Natural killer cell (primary cell): ENCODE measurements around the gene DCK. TPM values are rescaled to one million over a fixed set of nuclear protein-coding genes. Genes with fewer than 3 reads are reported as not detected.
"Not testable (repeated sequence)": the region's sequence is repeated elsewhere in the genome, so short reads cannot be mapped to it uniquely, and the experiment has no call there.

Experiments used
- ATAC-seq, 3 donors: fragments of 150-1000 bp in 2 of 3; fragments of 200-7000 bp in 1 of 3; cut with Tn5 transposase; 1 replicate in 1 of 3; 2 replicates in 2 of 3; pipeline ENCODE4 v1.10.0; 2021; ENCODE audit warnings: mild to moderate bottlenecking in 2 of 3, moderate library complexity in 2 of 3
- DNase-seq, 2 donors: peaks; one replicate each; pipeline versions ENCODE4 v3.0.0 to v3.0.0-alpha.2; 2013 to 2021; ENCODE audit warnings: mixed read lengths in 1 of 2
- H3K27ac ChIP-seq: one replicate; pipeline ENCODE4 v1.5.1; 2013; ENCODE audit warnings: mild to moderate bottlenecking, low read length
- H3K27me3 ChIP-seq: one replicate; pipeline ENCODE4 v1.6.1; 2013; ENCODE audit warnings: low read length; ENCODE audit not compliant: control insufficient read depth, insufficient read depth
- H3K36me3 ChIP-seq: one replicate; pipeline ENCODE4 v1.6.1; 2013; ENCODE audit warnings: low read length; ENCODE audit not compliant: control insufficient read depth, insufficient read depth
- H3K4me1 ChIP-seq: one replicate; pipeline ENCODE4 v1.6.1; 2013; ENCODE audit warnings: low read length; ENCODE audit not compliant: control insufficient read depth, insufficient read depth
- H3K4me3 ChIP-seq: one replicate; pipeline ENCODE4 v1.5.1; 2013; ENCODE audit warnings: low read length
- H3K9me3 ChIP-seq: one replicate; pipeline ENCODE4 v1.6.1; 2013; ENCODE audit warnings: low read length; ENCODE audit not compliant: control insufficient read depth, insufficient read depth
- H3K27ac Mint-ChIP-seq, 2 donors: one replicate each; pipeline ENCODE4 v1.8.0; 2022; ENCODE audit warnings: mild to moderate bottlenecking in 2 of 2, mixed read lengths in 2 of 2, moderate library complexity in 1 of 2
- H3K27me3 Mint-ChIP-seq, 2 donors: one replicate each; pipeline ENCODE4 v1.8.0; 2022; ENCODE audit warnings: low read depth in 2 of 2, mixed read lengths in 2 of 2
- H3K36me3 Mint-ChIP-seq: one replicate; pipeline ENCODE4 v1.8.0; 2022; ENCODE audit warnings: mixed read lengths
- H3K4me1 Mint-ChIP-seq, 2 donors: one replicate each; pipeline ENCODE4 v1.8.0; 2022; ENCODE audit warnings: mixed read lengths in 2 of 2
- H3K4me3 Mint-ChIP-seq: one replicate; pipeline ENCODE4 v1.8.0; 2022; ENCODE audit warnings: mild to moderate bottlenecking, moderate library complexity, mixed read lengths
- H3K9me3 Mint-ChIP-seq, 2 donors: one replicate each; pipeline ENCODE4 v1.8.0; 2022; ENCODE audit warnings: mixed read lengths in 2 of 2
- CTCF ChIP-seq: fragments of 200-600 bp; IDR thresholded peaks from one replicate; pipeline ENCODE4 v1.8.0; 2022; ENCODE audit warnings: antibody characterized with exemption
- WGBS: methylation state at CpG from one replicate; pipeline ENCODE4 v1.1.7; 2013; ENCODE audit warnings: missing lambda C conversion rate; ENCODE audit not compliant: insufficient coverage; 5-methylcytosine and 5-hydroxymethylcytosine counted together
- intact Hi-C: fragments of 100-400 bp; cut with micrococcal nuclease; formaldehyde crosslinking; loops from one replicate; pipeline ENCODE4 v1.14.2; 2022
- total RNA-seq, 4 donors: library from RNA; stranded (reverse); fragments of 120-200 nt in 1 of 4; gene quantifications; one replicate each; pipeline versions ENCODE4 v1.2.3 to v1.2.4, GENCODE V29; 2013 to 2022

The DCK gene
- total RNA-seq, 3 donors from 2014 or later (not counting 1 experiment from before 2014, with no cell fraction given) = 28.3 to 32.7 (median 29.5) TPM

GRCh38 chr4:71025654-71026053, 32.2 kb downstream of the DCK start:
- H3K36me3 Mint-ChIP-seq = peaks cover 22% of the 10 kb centered on the region
- no peak for TF ChIP-seq CTCF
- peak overlapping the region; percentile 37 for H3K27ac Mint-ChIP-seq
- H3K9me3 ChIP-seq = no peaks in the 10 kb centered on the region
- H3K27me3 ChIP-seq = no peaks in the 10 kb centered on the region
- no peak for ATAC-seq
- peaks cover 18% of the 10 kb centered on the region in 2 donors for H3K4me1 Mint-ChIP-seq
- WGBS = 100% methylated on average over 1 of the region's 3 CpGs
- H3K9me3 Mint-ChIP-seq = no peaks in the 10 kb centered on the region
- H3K4me3 Mint-ChIP-seq = no peak overlapping the region
- intact Hi-C loops = no loop called here
- no peaks in the 10 kb centered on the region for H3K27me3 Mint-ChIP-seq
- H3K4me3 ChIP-seq = no peak overlapping the region
- H3K4me1 ChIP-seq = no peaks in the 10 kb centered on the region
- no peak overlapping the region for H3K27ac ChIP-seq
- DNase-seq = no peak
- H3K36me3 ChIP-seq = peaks cover 60% of the 10 kb centered on the region

- WGBS = 100% methylated on average over 2 of the region's 2 CpGs
- H3K4me1 Mint-ChIP-seq = peaks cover 18% of the 10 kb centered on the region in 2 donors
- H3K36me3 Mint-ChIP-seq = peaks cover 22% of the 10 kb centered on the region
- no peaks in the 10 kb centered on the region for H3K27me3 Mint-ChIP-seq
- Histone ChIP-seq H3K4me1 (no peaks in the 10 kb centered on the region), H3K4me3 (no peak overlapping the region), H3K27ac (no peak overlapping the region), H3K27me3 (no peaks in the 10 kb centered on the region), H3K36me3 (peaks cover 64% of the 10 kb centered on the region), H3K9me3 (no peaks in the 10 kb centered on the region)
- no peak for TF ChIP-seq CTCF
- intact Hi-C loops = no loop called here
- no peak overlapping the region for H3K4me3 Mint-ChIP-seq
- no peak for DNase-seq
- H3K9me3 Mint-ChIP-seq = no peaks in the 10 kb centered on the region
- H3K27ac Mint-ChIP-seq = peak overlapping the region; percentile 37
- no peak for ATAC-seq
Observed at GRCh38 chr4:71026086-71026485, 32.6 kb downstream of the DCK start.

GRCh38 chr4:71027611-71028010, 34.2 kb downstream of the DCK start:
- Histone ChIP-seq H3K4me3 (no peak overlapping the region), H3K36me3 (peaks cover 73% of the 10 kb centered on the region), H3K27ac (no peak overlapping the region), H3K9me3 (no peaks in the 10 kb centered on the region), H3K4me1 (no peaks in the 10 kb centered on the region), H3K27me3 (no peaks in the 10 kb centered on the region)
- WGBS = no CpG with 5 or more reads among the region's 1 CpG
- Mint-ChIP-seq H3K27me3 (no peaks in the 10 kb centered on the region), H3K9me3 (no peaks in the 10 kb centered on the region), H3K36me3 (peaks cover 29% of the 10 kb centered on the region), H3K27ac (peak overlapping the region in 1 of 2 donors; percentile 43), H3K4me1 (peaks cover 24 to 25% of the 10 kb centered on the region in 2 donors), H3K4me3 (no peak overlapping the region)
- ATAC-seq (no peak), DNase-seq (no peak)
- TF ChIP-seq CTCF = no peak
- intact Hi-C loops = no loop called here

- Mint-ChIP-seq H3K36me3 (peaks cover 22% of the 10 kb centered on the region), H3K4me1 (peaks cover 21 to 22% of the 10 kb centered on the region in 2 donors), H3K27me3 (no peaks in the 10 kb centered on the region), H3K4me3 (no peak overlapping the region), H3K27ac (peak overlapping the region; percentile 46 to 70), H3K9me3 (no peaks in the 10 kb centered on the region)
- Histone ChIP-seq H3K4me1 (no peaks in the 10 kb centered on the region), H3K4me3 (no peak overlapping the region), H3K36me3 (peaks cover 68% of the 10 kb centered on the region), H3K27ac (no peak overlapping the region), H3K9me3 (no peaks in the 10 kb centered on the region), H3K27me3 (no peaks in the 10 kb centered on the region)
- no peak for ATAC-seq
- intact Hi-C loops = no loop called here
- no peak for DNase-seq
- TF ChIP-seq CTCF = no peak
- no CpG with 5 or more reads among the region's 1 CpG for WGBS
Observed at GRCh38 chr4:71029504-71029903, 36.1 kb downstream of the DCK start.

- ATAC-seq, intact Hi-C loops, H3K9me3 Mint-ChIP-seq, H3K27ac Mint-ChIP-seq, H3K9me3 ChIP-seq, H3K4me3 ChIP-seq, H3K27me3 ChIP-seq, H3K4me3 Mint-ChIP-seq, H3K27ac ChIP-seq, H3K4me1 ChIP-seq, DNase-seq, H3K27me3 Mint-ChIP-seq: not testable (repeated sequence)
- 93% methylated on average over 10 of the region's 10 CpGs for WGBS
- Mint-ChIP-seq H3K4me1 (peaks cover 15 to 16% of the 10 kb centered on the region in 2 donors), H3K36me3 (peaks cover 18% of the 10 kb centered on the region)
- peaks cover 60% of the 10 kb centered on the region for H3K36me3 ChIP-seq
Observed at GRCh38 chr4:71032106-71032505, 38.7 kb downstream of the DCK start.
